Measurements from ENCODE around the gene FAM234A. TPM values are rescaled to one million over a fixed set of nuclear protein-coding genes. Genes with fewer than 3 reads are reported as not detected.

Gene FAM234A
- total RNA-seq, 2 donors from 2014 or later, result 123 to 130 TPM

DNA sequence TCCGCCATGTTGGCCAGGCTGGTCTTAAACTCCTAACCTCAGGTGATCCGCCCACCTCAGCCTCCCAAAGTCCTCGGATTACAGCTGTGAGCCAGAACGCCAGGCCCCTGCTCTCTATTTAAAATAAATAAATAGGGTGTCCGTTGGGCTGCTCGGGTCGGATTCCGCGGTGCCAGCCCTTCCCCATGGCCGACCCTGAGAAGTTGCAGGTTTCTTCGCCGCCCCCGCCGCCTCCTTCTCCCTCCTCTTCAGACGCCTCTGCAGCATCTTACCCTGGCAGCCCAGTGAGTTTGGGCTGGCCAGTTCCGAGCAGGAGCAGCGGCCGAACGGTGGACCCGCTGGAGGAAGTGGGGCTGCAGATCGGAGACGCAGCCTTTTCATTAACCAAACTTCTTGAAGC lies 3.7 kb upstream of the FAM234A start:
- H3K4me1 ChIP-seq (ENCODE audit: control insufficient read depth, insufficient read depth, low read length), result no peaks in the 10 kb centered on the region
- H3K36me3 ChIP-seq (ENCODE audit: control insufficient read depth, insufficient read depth, low read length), result peaks cover 24% of the 10 kb centered on the region
- Mint-ChIP-seq H3K4me1 (peaks cover 15% of the 10 kb centered on the region), H3K27ac (no peak overlapping the region), H3K27me3 (ENCODE audit: insufficient read depth) (no peaks in the 10 kb centered on the region), H3K9me3 (peaks cover 2% of the 10 kb centered on the region), H3K4me3 (no peak overlapping the region), H3K36me3 (ENCODE audit: low read depth) (peaks cover 27% of the 10 kb centered on the region)
- no peak overlapping the region for H3K27ac ChIP-seq (ENCODE audit: low read depth, low read length)
- 87 to 90% methylated on average over 7 to 22 of the region's 22 CpGs for WGBS, 2 experiments (ENCODE audit: insufficient coverage in 1 of 2, insufficient read length in 1 of 2)
- no peak for DNase-seq
- H3K27me3 ChIP-seq (ENCODE audit: control insufficient read depth, insufficient read depth, low read length, poor library complexity, severe bottlenecking), result no peaks in the 10 kb centered on the region
- TF ChIP-seq, protein P1, sequence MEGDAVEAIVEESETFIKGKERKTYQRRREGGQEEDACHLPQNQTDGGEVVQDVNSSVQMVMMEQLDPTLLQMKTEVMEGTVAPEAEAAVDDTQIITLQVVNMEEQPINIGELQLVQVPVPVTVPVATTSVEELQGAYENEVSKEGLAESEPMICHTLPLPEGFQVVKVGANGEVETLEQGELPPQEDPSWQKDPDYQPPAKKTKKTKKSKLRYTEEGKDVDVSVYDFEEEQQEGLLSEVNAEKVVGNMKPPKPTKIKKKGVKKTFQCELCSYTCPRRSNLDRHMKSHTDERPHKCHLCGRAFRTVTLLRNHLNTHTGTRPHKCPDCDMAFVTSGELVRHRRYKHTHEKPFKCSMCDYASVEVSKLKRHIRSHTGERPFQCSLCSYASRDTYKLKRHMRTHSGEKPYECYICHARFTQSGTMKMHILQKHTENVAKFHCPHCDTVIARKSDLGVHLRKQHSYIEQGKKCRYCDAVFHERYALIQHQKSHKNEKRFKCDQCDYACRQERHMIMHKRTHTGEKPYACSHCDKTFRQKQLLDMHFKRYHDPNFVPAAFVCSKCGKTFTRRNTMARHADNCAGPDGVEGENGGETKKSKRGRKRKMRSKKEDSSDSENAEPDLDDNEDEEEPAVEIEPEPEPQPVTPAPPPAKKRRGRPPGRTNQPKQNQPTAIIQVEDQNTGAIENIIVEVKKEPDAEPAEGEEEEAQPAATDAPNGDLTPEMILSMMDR (conservative IDR thresholded peaks at IDR 0.05), result no peak
- no peaks in the 10 kb centered on the region for H3K9me3 ChIP-seq (ENCODE audit: control insufficient read depth, low read length)
- no peak overlapping the region for H3K9ac ChIP-seq (ENCODE audit: extremely low read depth, low read length, poor library complexity, severe bottlenecking)
- no peak overlapping the region for H3K4me3 ChIP-seq (ENCODE audit: low read length)

DNA sequence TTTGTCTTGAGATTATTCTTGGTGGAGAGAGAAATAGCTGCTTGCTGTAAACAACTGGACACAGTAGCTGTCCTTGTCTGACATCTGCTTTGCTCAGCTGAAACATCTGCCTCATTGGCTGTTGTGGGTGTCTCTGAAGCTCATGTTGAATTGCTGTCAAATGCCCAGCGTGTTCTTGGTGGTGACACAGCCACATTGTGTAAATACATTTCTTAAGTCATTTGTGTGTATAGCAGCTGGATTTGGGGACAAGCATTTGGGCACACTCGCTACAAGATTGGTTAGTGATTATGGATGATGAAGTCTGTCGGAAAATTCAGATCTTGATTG lies 5.3 kb downstream of the FAM234A start:
- DNase-seq, result no peak
- Mint-ChIP-seq H3K27me3 (ENCODE audit: insufficient read depth) (no peaks in the 10 kb centered on the region), H3K4me3 (no peak overlapping the region), H3K4me1 (no peaks in the 10 kb centered on the region), H3K36me3 (ENCODE audit: low read depth) (peaks cover 17% of the 10 kb centered on the region), H3K9me3 (peaks cover 2% of the 10 kb centered on the region), H3K27ac (no peak overlapping the region)
- H3K9me3 ChIP-seq (ENCODE audit: control insufficient read depth, low read length), result no peaks in the 10 kb centered on the region
- WGBS, 2 experiments (ENCODE audit: insufficient coverage in 1 of 2, insufficient read length in 1 of 2), result 81 to 87% methylated on average over 2 to 3 of the region's 3 CpGs
- TF ChIP-seq, protein P1 (conservative IDR thresholded peaks at IDR 0.05), result no peak
- H3K4me3 ChIP-seq (ENCODE audit: low read length), result no peak overlapping the region
- H3K27me3 ChIP-seq (ENCODE audit: control insufficient read depth, insufficient read depth, low read length, poor library complexity, severe bottlenecking), result no peaks in the 10 kb centered on the region
- H3K36me3 ChIP-seq (ENCODE audit: control insufficient read depth, insufficient read depth, low read length), result no peaks in the 10 kb centered on the region
- no peak overlapping the region for H3K27ac ChIP-seq (ENCODE audit: low read depth, low read length)
- H3K4me1 ChIP-seq (ENCODE audit: control insufficient read depth, insufficient read depth, low read length), result no peaks in the 10 kb centered on the region
- no peak overlapping the region for H3K9ac ChIP-seq (ENCODE audit: extremely low read depth, low read length, poor library complexity, severe bottlenecking)

DNA sequence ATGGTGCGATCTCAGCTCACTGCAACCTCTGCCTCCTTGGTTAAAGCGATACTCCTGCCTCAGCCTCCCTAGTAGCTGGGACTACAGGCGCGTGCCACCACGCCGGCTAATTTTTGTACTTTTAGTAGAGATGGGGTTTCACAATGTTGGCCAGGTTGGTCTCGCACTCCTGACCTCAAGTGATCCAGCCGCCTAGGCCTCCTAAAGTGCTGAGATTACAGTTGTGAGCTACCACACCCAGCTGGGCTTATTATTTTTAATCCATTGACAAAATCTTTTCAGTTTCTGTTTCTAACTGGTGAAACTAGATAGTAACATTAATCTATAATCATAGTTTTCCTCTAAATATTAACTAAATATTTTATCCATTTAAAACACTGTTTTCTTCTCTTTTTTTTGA lies 5.9 kb downstream of the FAM234A start:
- H3K27ac Mint-ChIP-seq, result no peak overlapping the region
- TF ChIP-seq, protein P1 (conservative IDR thresholded peaks at IDR 0.05), result no peak
- Histone ChIP-seq H3K27ac (ENCODE audit: low read depth, low read length) (no peak overlapping the region), H3K4me3 (ENCODE audit: low read length) (no peak overlapping the region), H3K27me3 (ENCODE audit: control insufficient read depth, insufficient read depth, low read length, poor library complexity, severe bottlenecking) (no peaks in the 10 kb centered on the region), H3K9me3 (ENCODE audit: control insufficient read depth, low read length) (no peaks in the 10 kb centered on the region), H3K9ac (ENCODE audit: extremely low read depth, low read length, poor library complexity, severe bottlenecking) (no peak overlapping the region), H3K4me1 (ENCODE audit: control insufficient read depth, insufficient read depth, low read length) (no peaks in the 10 kb centered on the region), H3K36me3 (ENCODE audit: control insufficient read depth, insufficient read depth, low read length) (no peaks in the 10 kb centered on the region)
- no peaks in the 10 kb centered on the region for H3K27me3 Mint-ChIP-seq (ENCODE audit: insufficient read depth)
- no peaks in the 10 kb centered on the region for H3K4me1 Mint-ChIP-seq
- H3K9me3 Mint-ChIP-seq, result peaks cover under 1% of the 10 kb centered on the region
- WGBS, 2 experiments (ENCODE audit: insufficient coverage in 1 of 2, insufficient read length in 1 of 2), result 95 to 96% methylated on average over 8 of the region's 8 CpGs
- H3K36me3 Mint-ChIP-seq (ENCODE audit: low read depth), result peaks cover 15% of the 10 kb centered on the region
- no peak for DNase-seq
- no peak overlapping the region for H3K4me3 Mint-ChIP-seq
